IMR-90 (cell line): Measurements from ENCODE around the gene IRF2. TPM values are rescaled to one million over a fixed set of nuclear protein-coding genes. Genes with fewer than 3 reads are reported as not detected.

ENCODE experiments used
- ATAC-seq: fragments of 200-7000 bp; cut with Tn5 transposase; 2 replicates; pipeline ENCODE4 v1.9.1; 2020; ENCODE audit warnings: low read depth, mild to moderate bottlenecking, moderate library complexity
- BruUV-seq: library from RNA; stranded (reverse); fragments of 400-500 nt; replicated peaks from 2 replicates; lab custom pipeline; 2021; lab: Mats Ljungman, UMichigan
- CTCF ChIA-PET: fragments of 300-600 bp; formaldehyde crosslinking; extraction: SDS; loops from one replicate; lab custom pipeline; 2021; ENCODE audit warnings: antibody characterized with exemption; lab: Yijun Ruan, JAX
- POLR2A ChIA-PET: fragments of 300-600 bp; sonication (Branson Sonifier 250); formaldehyde crosslinking; loops from one replicate; lab custom pipeline; 2022; ENCODE audit warnings: antibody characterized with exemption; ENCODE audit not compliant: unreplicated experiment; lab: Charles Lee
- DNase-seq: peaks from one replicate; pipeline ENCODE4 v3.0.0; 2013
- H2AFZ ChIP-seq: replicated peaks from 2 replicates; pipeline ENCODE3; 2013; ENCODE audit warnings: low read length, mild to moderate bottlenecking; ENCODE audit not compliant: poor library complexity
- H2AK5ac ChIP-seq: 2 replicates; pipeline ENCODE4 v1.6.1; 2013; ENCODE audit warnings: low read depth, low read length, inconsistent platforms
- H2AK9ac ChIP-seq: replicated peaks from 2 replicates; pipeline ENCODE3; 2013; ENCODE audit warnings: mild to moderate bottlenecking, low read depth, low read length, moderate library complexity; ENCODE audit not compliant: poor library complexity
- H2BK120ac ChIP-seq: 2 replicates; pipeline ENCODE4 v1.6.1; 2013; ENCODE audit warnings: low read depth, low read length, inconsistent platforms
- H2BK15ac ChIP-seq: 3 replicates; pipeline ENCODE4 v1.6.1; 2013; ENCODE audit warnings: low read depth, low read length, inconsistent platforms
- H2BK20ac ChIP-seq: 2 replicates; pipeline ENCODE4 v1.6.1; 2013; ENCODE audit warnings: low read depth, mild to moderate bottlenecking, inconsistent platforms, low read length, moderate library complexity
- H2BK5ac ChIP-seq: 2 replicates; pipeline ENCODE4 v1.6.1; 2013; ENCODE audit warnings: mild to moderate bottlenecking, low read depth, low read length, inconsistent platforms; ENCODE audit not compliant: poor library complexity, severe bottlenecking
- H3K14ac ChIP-seq: replicated peaks from 2 replicates; pipeline ENCODE4 v1.6.1; 2013; ENCODE audit warnings: low read depth, low read length, inconsistent platforms
- H3K18ac ChIP-seq: 2 replicates; pipeline ENCODE4 v1.6.1; 2013; ENCODE audit warnings: low read depth, low read length, control low read depth
- H3K23ac ChIP-seq: 2 replicates; pipeline ENCODE4 v1.6.1; 2013; ENCODE audit warnings: low read depth, low read length, inconsistent platforms
- H3K27ac ChIP-seq: 2 replicates; pipeline ENCODE4 v1.5.1; 2013; ENCODE audit warnings: mild to moderate bottlenecking, control low read depth, low read length; ENCODE audit not compliant: insufficient read depth
- H3K27me3 ChIP-seq: 2 replicates; pipeline ENCODE4 v1.6.1; 2013; ENCODE audit warnings: low read length; ENCODE audit not compliant: control insufficient read depth, insufficient read depth
- H3K36me3 ChIP-seq: 2 replicates; pipeline ENCODE4 v1.6.1; 2013; ENCODE audit warnings: low read length, mixed read lengths; ENCODE audit not compliant: control insufficient read depth, insufficient read depth
- H3K4ac ChIP-seq: 2 replicates; pipeline ENCODE4 v1.6.1; 2013; ENCODE audit warnings: low read depth, low read length, inconsistent platforms
- H3K4me1 ChIP-seq: 2 replicates; pipeline ENCODE4 v1.6.1; 2013; ENCODE audit warnings: low read length, mixed read lengths; ENCODE audit not compliant: control insufficient read depth, insufficient read depth
- H3K4me2 ChIP-seq: 2 replicates; pipeline ENCODE4 v1.6.1; 2013; ENCODE audit warnings: low read depth, mild to moderate bottlenecking, control low read depth, low read length, moderate library complexity
- H3K4me3 ChIP-seq: 2 replicates; pipeline ENCODE4 v1.5.1; 2013; ENCODE audit warnings: low read depth, mild to moderate bottlenecking, control low read depth, low read length, moderate library complexity; ENCODE audit not compliant: insufficient read depth
- H3K56ac ChIP-seq: 2 replicates; pipeline ENCODE4 v1.6.1; 2013; ENCODE audit warnings: low read length, inconsistent platforms; ENCODE audit not compliant: insufficient read depth; ENCODE audit errors: extremely low read depth
- H3K79me1 ChIP-seq, 2 experiments: 2 replicates each; pipeline ENCODE4 v1.6.1; 2013; ENCODE audit warnings: low read length in 2 of 2, inconsistent platforms in 1 of 2, low read depth in 1 of 2
- H3K9ac ChIP-seq: 2 replicates; pipeline ENCODE4 v1.6.1; 2013; ENCODE audit warnings: low read depth, low read length, control low read depth
- H3K9me1 ChIP-seq: 2 replicates; pipeline ENCODE4 v1.6.1; 2013; ENCODE audit warnings: low read length, inconsistent platforms; ENCODE audit not compliant: insufficient read depth
- H3K9me3 ChIP-seq: 2 replicates; pipeline ENCODE4 v1.6.1; 2013; ENCODE audit warnings: low read length; ENCODE audit not compliant: control insufficient read depth, insufficient read depth
- H4K20me1 ChIP-seq: 2 replicates; pipeline ENCODE4 v1.6.1; 2013; ENCODE audit warnings: low read length, inconsistent platforms; ENCODE audit not compliant: insufficient read depth
- H4K5ac ChIP-seq: 2 replicates; pipeline ENCODE4 v1.6.1; 2013; ENCODE audit warnings: mild to moderate bottlenecking, low read depth, low read length, control low read depth
- H4K8ac ChIP-seq, 2 experiments: 2 replicates each; pipeline ENCODE4 v1.6.1; 2013; ENCODE audit warnings: low read depth in 2 of 2, low read length in 2 of 2, control low read depth in 1 of 2, inconsistent platforms in 1 of 2
- H4K91ac ChIP-seq: 2 replicates; pipeline ENCODE4 v1.6.1; 2013; ENCODE audit warnings: low read depth, low read length, inconsistent platforms; ENCODE audit not compliant: insufficient read depth
- BHLHE40 ChIP-seq: fragments of 150-350 bp; IDR thresholded peaks from 2 replicates; pipeline ENCODE4 v1.6.1; 2016; ENCODE audit warnings: mild to moderate bottlenecking, low read depth, low read length
- CEBPB ChIP-seq: IDR thresholded peaks from 2 replicates; pipeline ENCODE4 v1.6.1; 2012; ENCODE audit warnings: low read depth, low read length, improper control_type of control experiment
- CHD1 ChIP-seq: IDR thresholded peaks from 2 replicates; pipeline ENCODE4 v1.6.1; 2012; ENCODE audit warnings: low read depth, low read length, improper control_type of control experiment
- CTCF ChIP-seq: conservative IDR thresholded peaks from 2 replicates; pipeline ENCODE4 v1.5.1; 2012; ENCODE audit warnings: mild to moderate bottlenecking, low read depth, low read length, improper control_type of control experiment
- ELK1 ChIP-seq: fragments of 150-350 bp; IDR thresholded peaks from 2 replicates; pipeline ENCODE4 v1.6.1; 2016; ENCODE audit warnings: low read depth, mild to moderate bottlenecking, low read length, moderate library complexity, borderline replicate concordance
- FOS ChIP-seq: fragments of 150-350 bp; IDR thresholded peaks from 2 replicates; pipeline ENCODE4 v1.6.1; 2016; ENCODE audit warnings: low read depth, low read length
- MAFK ChIP-seq: IDR thresholded peaks from 2 replicates; pipeline ENCODE4 v1.6.1; 2012; ENCODE audit warnings: low read depth, low read length, improper control_type of control experiment
- MAZ ChIP-seq: IDR thresholded peaks from 2 replicates; pipeline ENCODE4 v1.6.1; 2012; ENCODE audit warnings: low read depth, mild to moderate bottlenecking, low read length, improper control_type of control experiment, moderate library complexity, borderline replicate concordance
- MXI1 ChIP-seq: IDR thresholded peaks from 2 replicates; pipeline ENCODE4 v1.6.1; 2012; ENCODE audit warnings: low read depth, mild to moderate bottlenecking, low read length, moderate library complexity, borderline replicate concordance
- NFE2L2 ChIP-seq: fragments of 150-350 bp; IDR thresholded peaks from 2 replicates; pipeline ENCODE4 v1.6.1; 2016; ENCODE audit warnings: low read depth, mild to moderate bottlenecking, low read length
- POLR2A ChIP-seq: IDR thresholded peaks from 2 replicates; pipeline ENCODE4 v1.6.1; 2012; ENCODE audit warnings: mild to moderate bottlenecking, low read depth, low read length
- RCOR1 ChIP-seq: IDR thresholded peaks from 2 replicates; pipeline ENCODE4 v1.6.1; 2012; ENCODE audit warnings: mild to moderate bottlenecking, low read length, improper control_type of control experiment; ENCODE audit not compliant: insufficient replicate concordance
- RFX5 ChIP-seq: IDR thresholded peaks from 2 replicates; pipeline ENCODE4 v1.8.0; 2012; ENCODE audit warnings: low read depth, mild to moderate bottlenecking, low read length, moderate library complexity
- SMC3 ChIP-seq: fragments of 150-350 bp; IDR thresholded peaks from 2 replicates; pipeline ENCODE4 v1.6.1; 2016; ENCODE audit warnings: low read depth, mild to moderate bottlenecking, antibody characterized with exemption, low read length, moderate library complexity
- USF2 ChIP-seq: fragments of 150-350 bp; IDR thresholded peaks from 2 replicates; pipeline ENCODE4 v1.6.1; 2017; ENCODE audit warnings: mild to moderate bottlenecking, antibody characterized with exemption, low read length, low read depth
- WGBS, 2 experiments: methylation state at CpG; one replicate each; pipeline versions ENCODE4 v1.1.5 to v1.1.7; 2013; ENCODE audit warnings: missing lambda C conversion rate in 2 of 2; ENCODE audit not compliant: insufficient read length in 1 of 2; ENCODE audit errors: extremely low coverage in 2 of 2; 5-methylcytosine and 5-hydroxymethylcytosine counted together
- dilution Hi-C: fragments of 300-500 bp; cut with HindIII; formaldehyde crosslinking; loops from one replicate; pipeline ENCODE4 v1.14.3; 2018; ENCODE audit warnings: low sequenced_read_pairs; ENCODE audit not compliant: unreplicated experiment
- in situ Hi-C: fragments of 300-500 bp; cut with MboI; formaldehyde crosslinking; loops from 3 replicates; pipeline ENCODE4 v1.14.3; 2019; ENCODE audit warnings: low sequenced_read_pairs, inconsistent platforms, mixed read lengths
- intact Hi-C: fragments of 100-400 bp; cut with micrococcal nuclease; formaldehyde crosslinking; loops from 2 replicates; pipeline ENCODE4 v1.10.0; 2022
- polyA plus RNA-seq, 3 experiments: library from polyadenylated mRNA; depleted of rRNA; stranded (reverse); fragments of >200 nt; gene quantifications; 2 replicates each; pipeline ENCODE4 v1.2.3, GENCODE V29; 2012; ENCODE audit warnings: low replicate concordance in 1 of 3
- total RNA-seq: library from RNA; depleted of rRNA; stranded (reverse); fragments of >200 nt; gene quantifications from 2 replicates; pipeline ENCODE4 v1.2.3, GENCODE V29; 2012

The IRF2 gene
- total and polyA plus RNA-seq, 2 of the 4 experiments (the other 2 are of a cell fraction), result 16.5 to 21.9 TPM

DNA sequence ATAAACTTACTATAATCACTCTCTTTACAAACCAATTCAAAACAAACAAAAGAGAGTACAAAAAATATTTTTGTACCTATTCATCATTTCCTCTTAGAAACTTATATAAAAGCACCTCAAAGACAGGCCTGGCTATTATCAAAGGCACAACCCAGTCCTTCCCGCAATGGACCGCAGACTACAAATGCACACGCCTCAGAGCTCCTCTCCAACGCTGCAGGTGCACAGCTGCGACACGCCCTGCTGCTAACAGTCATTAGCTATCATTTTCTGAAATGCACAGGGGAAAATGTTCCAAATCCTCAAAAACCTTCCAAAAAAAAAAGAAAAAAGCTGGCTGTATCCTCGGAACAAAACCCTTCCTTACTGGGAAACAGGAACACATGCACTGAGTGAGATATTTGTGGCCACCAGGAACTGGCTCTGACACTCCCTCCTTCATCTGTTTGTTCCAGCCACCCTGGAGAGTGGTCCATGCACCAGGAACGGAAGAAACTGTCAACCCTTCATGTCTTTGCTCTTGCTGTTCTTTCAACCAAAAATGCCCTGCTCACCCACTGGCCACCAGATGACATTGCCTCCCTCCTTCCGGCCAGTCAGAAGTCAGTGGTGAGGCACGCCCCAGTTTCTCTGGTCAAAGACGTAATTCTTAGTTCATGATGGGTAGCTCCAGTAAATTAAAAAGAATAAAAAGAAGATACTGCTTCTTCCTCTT is 16.7 kb downstream of the IRF2 start:
- dilution Hi-C loops, result no loop called here
- TF ChIP-seq MXI1, result no peak
- no peak for TF ChIP-seq POLR2A
- TF ChIP-seq RCOR1, result no peak
- TF ChIP-seq SMC3, result no peak
- no peak for TF ChIP-seq CEBPB
- no peak for TF ChIP-seq BHLHE40
- no peak for TF ChIP-seq CHD1
- TF ChIP-seq MAFK, result no peak
- TF ChIP-seq FOS, result no peak
- no peak for TF ChIP-seq ELK1
- TF ChIP-seq NFE2L2, result no peak
- TF ChIP-seq MAZ, result no peak
- no peak for TF ChIP-seq CTCF
- no peak for TF ChIP-seq RFX5
- TF ChIP-seq USF2, result no peak

More for the DNA sequence above, 16.7 kb downstream of the IRF2 start:
- Histone ChIP-seq H3K18ac (no peak overlapping the region), H3K9me1 (peaks cover 16% of the 10 kb centered on the region; the same call in 1 of the 2 replicates), H3K23ac (no peak overlapping the region), H2AK9ac (no peak overlapping the region), H2BK120ac (no peak overlapping the region), H2AK5ac (no peak overlapping the region; the same call in 1 of the 2 replicates), H3K27me3 (no peaks in the 10 kb centered on the region), H4K20me1 (peaks cover 23% of the 10 kb centered on the region; the same call in 1 of the 2 replicates), H3K9me3 (no peaks in the 10 kb centered on the region), H2AFZ (no peak overlapping the region), H3K9ac (no peak overlapping the region), H4K5ac (no peak overlapping the region), H2BK20ac (no peak overlapping the region), H3K4ac (no peak overlapping the region), H4K8ac (no peak overlapping the region), H3K56ac (no peak overlapping the region), H3K14ac (no peak overlapping the region), H3K36me3 (peaks cover 2% of the 10 kb centered on the region; the same call in 1 of the 2 replicates), H3K27ac (no peak overlapping the region), H3K4me3 (no peak overlapping the region), H4K91ac (no peak overlapping the region), H3K79me1 (peaks cover 47 to 76% of the 10 kb centered on the region in 2 experiments), H3K4me2 (no peak overlapping the region), H2BK5ac (no peak overlapping the region), H3K4me1 (peaks cover 13% of the 10 kb centered on the region), H2BK15ac (no peak overlapping the region)
- intact Hi-C loops (no loop called here), in situ Hi-C loops (no loop called here)
- 100% methylated on average over 1 of the region's 11 CpGs; no CpG with 5 or more reads in 1 of the 2 experiments for WGBS, 2 experiments
- ATAC-seq (no peak), DNase-seq (no peak)
- ChIA-PET CTCF (interaction anchor here (1.1 kb wide), 1 partner anchor 14 kb away, joined by 3 read pairs; no protein-coding TSS in a partner anchor), POLR2A (no interaction called here)
- no TSS peak for BruUV-seq
